Measurements from ENCODE around the gene C6orf89.

The C6orf89 gene

GRCh38 chr6:36949636-36950035, 63.9 kb downstream of the C6orf89 start:
- no peak for DNase-seq

- DNase-seq: no peak
Observed at GRCh38 chr6:36953931-36954261, 68.1 kb downstream of the C6orf89 start.

- no peak for DNase-seq
Observed at GRCh38 chr6:36954262-36954931, 68.6 kb downstream of the C6orf89 start, which contains the start of gene PI16. Gene PI16, plus strand, starts transcription at chr6:36954738. Its CDS starts 23 bp downstream, at chr6:36954761.

- no peak for DNase-seq
Observed at GRCh38 chr6:36955136-36955535, 69.4 kb downstream of the C6orf89 start.

- DNase-seq: peak in 1 of 2 experiments; percentile 39
Observed at GRCh38 chr6:36955671-36956445, 70.1 kb downstream of the C6orf89 start.

GRCh38 chr6:36956446-36956820, 70.7 kb downstream of the C6orf89 start:
- no peak for DNase-seq

- no peak for DNase-seq
Observed at GRCh38 chr6:36957773-36958271, 72.1 kb downstream of the C6orf89 start.

- no peak for DNase-seq
Observed at GRCh38 chr6:36958775-36959554, 73.2 kb downstream of the C6orf89 start.

- DNase-seq: no peak
Observed at GRCh38 chr6:36959555-36960250, 74.0 kb downstream of the C6orf89 start.

- DNase-seq: no peak
Observed at GRCh38 chr6:36961441-36962435, 76.0 kb downstream of the C6orf89 start.

GRCh38 chr6:36962874-36963273, 77.1 kb downstream of the C6orf89 start:
- peak in 1 of 2 experiments; percentile 5 for DNase-seq

GRCh38 chr6:36963451-36964290, 77.9 kb downstream of the C6orf89 start:
- DNase-seq: no peak

- DNase-seq: no peak
Observed at GRCh38 chr6:36964349-36964748, 78.6 kb downstream of the C6orf89 start.

- DNase-seq: no peak
Observed at GRCh38 chr6:36964908-36965307, 79.2 kb downstream of the C6orf89 start.

GRCh38 chr6:36967301-36967700, 81.5 kb downstream of the C6orf89 start:
- DNase-seq: no peak

GRCh38 chr6:36967757-36968156, 82.0 kb downstream of the C6orf89 start:
- DNase-seq: no peak

- DNase-seq: no peak
Observed at GRCh38 chr6:36968266-36968977, 82.7 kb downstream of the C6orf89 start.

- no peak for DNase-seq
Observed at GRCh38 chr6:36969240-36969691, 83.5 kb downstream of the C6orf89 start.

GRCh38 chr6:36969988-36970891, 84.5 kb downstream of the C6orf89 start:
- DNase-seq: no peak

Measured in SHP77 (cell line).